ENCODE measurements around the gene ARGLU1.

ARGLU1 gene

DNA sequence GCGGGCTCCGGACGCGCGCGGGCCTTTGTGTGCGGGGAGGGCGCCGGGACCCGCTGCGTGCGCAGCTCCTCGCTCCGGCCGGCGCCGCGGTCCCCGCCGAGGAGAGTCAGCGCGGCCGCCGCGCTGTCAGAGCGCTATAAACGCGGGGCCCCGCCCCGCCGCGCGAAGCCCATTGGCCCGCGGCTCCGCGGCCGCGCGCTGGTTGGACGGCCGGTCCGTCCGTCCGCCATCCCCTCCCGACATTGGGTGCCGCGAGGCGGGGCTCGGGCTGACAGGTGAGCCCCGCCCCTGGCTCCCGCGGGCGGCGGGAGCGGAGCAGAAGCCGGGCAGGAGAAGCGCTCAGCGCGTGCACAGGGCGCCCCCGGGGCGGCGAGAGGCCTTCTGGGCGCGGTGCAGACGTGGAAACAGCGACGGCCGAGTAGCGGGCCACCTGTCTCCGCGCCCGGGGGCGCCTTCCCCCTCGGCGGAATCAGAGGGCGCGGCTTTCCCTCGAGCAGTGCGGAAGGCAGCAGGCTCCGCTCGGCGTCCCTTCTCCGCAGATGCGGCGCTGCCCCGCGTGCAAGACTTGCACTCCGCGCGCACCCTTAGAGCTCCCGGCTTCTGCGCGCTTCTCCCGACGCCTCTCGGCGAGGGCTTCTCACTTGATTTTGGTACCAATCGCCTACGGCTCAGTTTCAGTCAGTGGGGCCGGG lies 32.2 kb downstream of the ARGLU1 start, which contains the start of gene EFNB2:
TSS of gene EFNB2 (minus strand) at position 111 of the 692 bp plus-strand sequence. CDS start 698 bp downstream, outside the sequence.
- CTCF ChIA-PET: interaction anchor here (0.5 to 1.4 kb wide), 6 partner anchors 10 to 629 kb away, joined by 3 to 6 read pairs (median 3); no protein-coding TSS in a partner anchor

DNA sequence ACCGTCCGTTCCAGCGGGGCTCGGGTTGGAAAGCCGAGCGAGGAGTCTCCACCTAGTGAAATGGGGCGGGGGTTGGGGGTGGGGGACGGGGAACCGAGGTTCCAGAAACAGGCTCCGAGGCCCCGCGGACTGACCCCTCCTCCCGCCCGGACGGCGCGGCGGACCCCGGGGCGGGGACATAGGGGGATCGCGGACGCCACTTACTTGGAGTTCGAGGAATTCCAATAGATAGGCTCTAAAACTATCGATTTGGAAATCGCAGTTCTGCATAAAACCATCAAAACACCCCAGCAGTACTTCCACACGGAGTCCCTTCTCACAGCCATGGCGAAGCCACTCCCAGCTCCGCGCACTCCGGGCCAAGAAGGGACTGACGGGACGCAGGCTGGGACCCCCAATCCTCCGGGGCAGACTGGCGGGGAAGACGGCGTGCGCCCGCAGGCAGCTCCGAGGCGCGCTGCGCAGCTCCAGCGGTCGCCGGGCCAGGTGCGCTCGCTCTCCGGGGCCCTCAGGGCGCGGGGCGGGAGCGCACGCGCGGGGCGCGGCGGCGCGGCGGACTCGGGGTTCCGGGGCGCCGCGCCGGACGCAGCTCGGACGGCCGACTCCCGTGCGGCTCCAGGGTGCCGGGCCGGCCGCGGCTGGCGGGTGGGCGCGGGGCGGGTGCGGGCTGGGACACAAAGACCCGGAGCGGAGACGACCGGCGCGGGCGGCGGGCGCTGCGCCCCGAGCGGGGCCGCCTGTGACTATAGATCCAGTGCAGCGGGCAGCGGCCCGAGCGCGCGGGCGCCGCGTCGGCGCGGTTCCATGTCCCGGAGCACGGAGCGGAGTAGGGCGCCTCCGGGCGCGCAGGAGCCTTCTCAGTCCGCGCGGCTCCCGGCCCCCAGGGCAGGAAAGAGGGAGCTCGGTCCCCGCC lies 33.0 kb downstream of the ARGLU1 start:
- DNase-seq (ENCODE audit: extremely low spot score): no peak
- no peak for TF ChIP-seq ZNF384 (IDR thresholded peaks at IDR 0.05)
- TF ChIP-seq, protein P1, sequence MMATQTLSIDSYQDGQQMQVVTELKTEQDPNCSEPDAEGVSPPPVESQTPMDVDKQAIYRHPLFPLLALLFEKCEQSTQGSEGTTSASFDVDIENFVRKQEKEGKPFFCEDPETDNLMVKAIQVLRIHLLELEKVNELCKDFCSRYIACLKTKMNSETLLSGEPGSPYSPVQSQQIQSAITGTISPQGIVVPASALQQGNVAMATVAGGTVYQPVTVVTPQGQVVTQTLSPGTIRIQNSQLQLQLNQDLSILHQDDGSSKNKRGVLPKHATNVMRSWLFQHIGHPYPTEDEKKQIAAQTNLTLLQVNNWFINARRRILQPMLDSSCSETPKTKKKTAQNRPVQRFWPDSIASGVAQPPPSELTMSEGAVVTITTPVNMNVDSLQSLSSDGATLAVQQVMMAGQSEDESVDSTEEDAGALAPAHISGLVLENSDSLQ (IDR thresholded peaks at IDR 0.05): no peak
- TF ChIP-seq TARDBP (IDR thresholded peaks at IDR 0.05): no peak
- no peak for TF ChIP-seq FOXM1 (IDR thresholded peaks at IDR 0.05; ENCODE audit: borderline replicate concordance)
- no peak for TF ChIP-seq FOXK2 (IDR thresholded peaks at IDR 0.05)
- TF ChIP-seq NFRKB (IDR thresholded peaks at IDR 0.05): no peak
- no peak for TF ChIP-seq LEF1 (IDR thresholded peaks at IDR 0.05; ENCODE audit: borderline replicate concordance)
- TF ChIP-seq ARNT (IDR thresholded peaks at IDR 0.05): no peak
- TF ChIP-seq FOXA1 (IDR thresholded peaks at IDR 0.05): no peak
- no peak for TF ChIP-seq SP1 (IDR thresholded peaks at IDR 0.05)
- no peak for TF ChIP-seq ELF4 (IDR thresholded peaks at IDR 0.05)
- no peak for TF ChIP-seq BHLHE40 (IDR thresholded peaks at IDR 0.05; ENCODE audit: borderline replicate concordance)
- TF ChIP-seq HDGF (IDR thresholded peaks at IDR 0.05; ENCODE audit: borderline replicate concordance): no peak
- TF ChIP-seq CTBP1 (IDR thresholded peaks at IDR 0.05; ENCODE audit: borderline replicate concordance): no peak
- TF ChIP-seq SUZ12 (IDR thresholded peaks at IDR 0.05): no peak
- no peak for TF ChIP-seq L3MBTL2 (conservative IDR thresholded peaks at IDR 0.05)
- POLR2A ChIA-PET: interaction anchor here (0.7 to 1.5 kb wide), 9 partner anchors 20 to 445 kb away, joined by 3 read pairs; no protein-coding TSS in a partner anchor
- CTCF ChIA-PET: interaction anchor here (0.6 to 1.4 kb wide), 3 partner anchors 385 to 1393 kb away, joined by 3 to 6 read pairs (median 3); no protein-coding TSS in a partner anchor

More for the DNA sequence above, 32.2 kb downstream of the ARGLU1 start, which contains the start of gene EFNB2:
- peak; percentile 77 for DNase-seq (ENCODE audit: extremely low spot score)
- no peak for TF ChIP-seq TARDBP (IDR thresholded peaks at IDR 0.05)
- TF ChIP-seq, protein P1 (IDR thresholded peaks at IDR 0.05): peak; percentile 97
- POLR2A ChIA-PET: interaction anchor here (0.7 to 1.5 kb wide), 8 partner anchors 20 to 446 kb away, joined by 3 read pairs; partner anchors contain the start of gene ARGLU1

DNA sequence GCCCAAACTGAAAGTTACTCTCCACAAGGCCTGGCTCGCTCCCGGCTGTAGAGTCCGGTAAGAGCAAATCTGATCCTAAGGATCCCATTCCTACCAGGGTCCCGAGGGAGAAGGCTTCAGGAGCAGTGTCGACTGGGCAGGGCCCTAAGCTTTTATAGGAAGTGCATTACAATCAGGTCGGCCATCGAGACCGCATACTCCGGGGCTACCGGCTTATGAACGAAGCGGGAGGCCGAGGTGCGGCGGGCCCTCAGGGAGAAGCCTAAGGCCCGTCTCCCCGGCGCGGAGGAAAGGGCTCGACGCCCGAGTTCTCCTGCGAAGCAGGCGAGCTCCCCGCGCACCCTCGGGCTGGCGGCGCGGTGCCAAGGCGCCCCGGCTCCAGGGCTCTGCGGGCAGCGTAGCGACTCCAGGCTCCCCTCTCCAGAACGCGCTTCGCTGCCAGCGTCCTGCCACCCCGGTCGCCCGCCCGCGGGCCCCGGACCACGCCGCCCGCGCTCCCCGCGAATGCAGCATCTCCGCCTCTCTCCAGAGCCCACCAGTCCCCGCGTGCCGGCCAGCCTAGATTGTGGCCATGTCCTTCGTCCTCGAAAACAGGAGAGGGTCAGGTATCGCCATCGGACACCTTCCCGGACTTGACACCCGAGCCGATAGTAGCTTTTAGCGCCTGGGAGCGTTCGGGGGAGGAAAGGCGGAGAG lies 33.8 kb downstream of the ARGLU1 start:
- CTCF ChIA-PET: interaction anchor here (0.6 kb wide), 1 partner anchor 1393 kb away, joined by 3 read pairs; no protein-coding TSS in a partner anchor
- TF ChIP-seq L3MBTL2 (conservative IDR thresholded peaks at IDR 0.05) (no peak), LEF1 (IDR thresholded peaks at IDR 0.05; ENCODE audit: borderline replicate concordance) (no peak), ZNF384 (IDR thresholded peaks at IDR 0.05) (no peak), FOXK2 (IDR thresholded peaks at IDR 0.05) (no peak)
- DNase-seq (ENCODE audit: extremely low spot score): no peak
- POLR2A ChIA-PET: interaction anchor here (1.0 to 1.2 kb wide), 3 partner anchors 33 to 388 kb away, joined by 3 read pairs; no protein-coding TSS in a partner anchor

DNA sequence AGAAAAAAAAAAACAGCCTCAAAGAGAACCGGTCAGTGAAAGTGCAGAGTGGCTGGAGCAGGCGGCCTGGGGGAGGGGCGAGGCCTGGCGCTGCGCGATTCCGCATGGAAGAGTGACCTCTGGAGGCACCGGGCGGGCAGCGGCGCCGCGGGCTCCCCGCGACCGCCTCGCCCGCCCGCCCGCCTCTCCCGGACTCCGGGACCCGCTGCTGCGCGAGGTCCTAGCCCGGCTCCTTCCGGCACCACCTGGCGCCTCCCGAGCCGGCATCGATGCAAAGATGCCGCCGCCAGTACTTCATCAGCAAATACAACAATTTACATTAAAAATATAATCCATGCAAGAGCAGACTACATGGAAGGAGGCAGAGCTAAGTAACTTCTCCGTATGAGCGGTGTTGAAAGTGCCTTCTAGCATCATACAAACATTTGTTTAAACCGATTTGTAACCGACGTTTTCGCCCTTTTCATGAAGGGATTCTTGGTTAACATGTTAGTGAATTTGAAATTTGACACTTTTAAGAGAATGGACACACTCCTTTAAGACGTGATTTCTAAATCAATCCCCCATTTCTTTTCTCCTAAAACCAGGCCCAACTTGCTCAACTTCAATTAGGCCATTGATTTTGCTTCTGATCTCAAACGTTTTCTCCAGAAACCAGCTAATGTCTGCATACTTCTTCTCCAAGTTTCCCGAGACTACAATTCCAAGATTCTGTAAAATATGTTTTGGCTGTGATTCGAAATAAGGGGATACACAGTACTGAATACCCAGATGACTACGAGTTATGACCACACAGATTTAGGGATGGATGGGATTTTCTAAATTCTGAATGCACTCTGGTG lies 34.6 kb downstream of the ARGLU1 start:
- POLR2A ChIA-PET: interaction anchor here (1.1 kb wide), 1 partner anchor 34 kb away, joined by 3 read pairs; no protein-coding TSS in a partner anchor
- CTCF ChIA-PET: no interaction called here
- DNase-seq (ENCODE audit: extremely low spot score): no peak
- TF ChIP-seq ARNT (IDR thresholded peaks at IDR 0.05) (no peak), FOXA1 (IDR thresholded peaks at IDR 0.05) (no peak), FOXK2 (IDR thresholded peaks at IDR 0.05) (no peak), SUZ12 (IDR thresholded peaks at IDR 0.05) (no peak), NFRKB (IDR thresholded peaks at IDR 0.05) (no peak), FOXM1 (IDR thresholded peaks at IDR 0.05; ENCODE audit: borderline replicate concordance) (no peak), ELF4 (IDR thresholded peaks at IDR 0.05) (no peak), BHLHE40 (IDR thresholded peaks at IDR 0.05; ENCODE audit: borderline replicate concordance) (no peak), ZNF384 (IDR thresholded peaks at IDR 0.05) (no peak), LEF1 (IDR thresholded peaks at IDR 0.05; ENCODE audit: borderline replicate concordance) (no peak), HDGF (IDR thresholded peaks at IDR 0.05; ENCODE audit: borderline replicate concordance) (no peak), SP1 (IDR thresholded peaks at IDR 0.05) (no peak), CTBP1 (IDR thresholded peaks at IDR 0.05; ENCODE audit: borderline replicate concordance) (no peak), TARDBP (IDR thresholded peaks at IDR 0.05) (no peak), L3MBTL2 (conservative IDR thresholded peaks at IDR 0.05) (no peak)
- TF ChIP-seq, protein P1 (IDR thresholded peaks at IDR 0.05): no peak
